PFSK-1 (cell line): ENCODE data around the gene ACTN1.

Source experiments
- POLR2AphosphoS5 ChIP-seq: IDR thresholded peaks from 2 replicates; pipeline ENCODE4 v1.6.1; 2012; ENCODE audit warnings: low read depth, mild to moderate bottlenecking, control low read depth, low read length, moderate library complexity
- REST ChIP-seq, 2 experiments: IDR thresholded peaks; 2 replicates each; pipeline versions ENCODE4 v1.6.1 to v1.8.0; 2011 to 2012; ENCODE audit warnings: low read depth in 2 of 2, low read length in 2 of 2, control low read depth in 1 of 2, inconsistent platforms in 1 of 2, mild to moderate bottlenecking in 1 of 2, moderate library complexity in 1 of 2; ENCODE audit not compliant: insufficient read depth in 1 of 2
- SIN3A ChIP-seq: IDR thresholded peaks from 2 replicates; pipeline ENCODE4 v1.6.1; 2012; ENCODE audit warnings: mild to moderate bottlenecking, low read length, moderate library complexity, borderline replicate concordance; ENCODE audit not compliant: insufficient read depth
- TAF1 ChIP-seq: IDR thresholded peaks from 2 replicates; pipeline ENCODE4 v1.6.1; 2012; ENCODE audit warnings: low read length, control low read depth, borderline replicate concordance; ENCODE audit not compliant: insufficient read depth

DNA sequence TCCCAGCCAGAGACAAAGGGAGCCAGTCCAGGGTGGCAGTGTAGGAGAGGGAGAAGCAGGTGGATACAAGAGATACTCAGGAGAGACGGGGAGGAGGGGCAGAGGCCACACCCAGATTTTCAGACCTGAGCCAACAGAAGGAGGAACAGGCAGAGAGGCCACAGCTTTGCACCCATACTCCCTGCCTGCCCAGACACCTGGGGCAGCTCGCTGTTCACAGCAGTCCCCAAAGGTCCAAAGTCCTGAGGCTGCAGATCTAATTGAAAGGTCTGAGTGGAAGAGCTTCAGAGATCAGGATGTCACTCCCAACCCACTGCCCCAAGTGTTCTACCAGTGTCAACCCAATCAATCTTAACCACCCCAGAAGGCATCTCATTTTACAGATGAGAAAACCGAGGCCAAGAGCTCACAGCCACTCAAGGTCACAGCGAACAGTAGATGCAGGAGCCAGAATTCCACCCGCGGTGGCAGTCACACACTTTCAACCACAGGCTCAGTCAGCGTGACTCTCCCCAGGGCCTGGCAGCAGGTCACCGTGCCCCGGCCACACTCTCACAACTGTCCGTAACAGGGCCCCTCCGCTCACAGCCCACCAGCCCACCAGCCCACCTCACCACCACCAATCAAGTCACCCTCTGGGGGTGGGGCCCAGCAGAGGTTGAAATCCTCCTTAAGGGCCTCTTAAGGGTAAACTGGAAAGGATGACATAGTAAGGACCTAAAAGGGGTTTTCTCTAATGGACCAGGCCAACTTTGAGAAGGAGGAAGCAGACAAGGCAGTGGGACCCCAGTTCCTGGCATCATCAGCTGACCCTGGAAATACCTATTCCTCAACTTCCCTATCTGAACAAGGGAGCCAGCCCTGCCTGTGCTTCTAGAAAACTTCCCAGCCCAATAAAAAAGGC, 33.3 kb downstream of the ACTN1 start:
- TF ChIP-seq TAF1: no peak
- no peak for TF ChIP-seq POLR2AphosphoS5
- TF ChIP-seq REST (IDR thresholded peaks at IDR 0.05; ENCODE audit: insufficient read depth in 1 of 2, low read depth in 2 of 2, low read length in 2 of 2): no peak
- no peak for TF ChIP-seq SIN3A
